ENCODE measurements around the gene LYSMD2. TPM values are rescaled to one million over a fixed set of nuclear protein-coding genes. Genes with fewer than 3 reads are reported as not detected.

LYSMD2 gene
- total and polyA plus RNA-seq, 4 experiments from 2014 or later = 33.0 to 70.8 (median 49.1) TPM

DNA sequence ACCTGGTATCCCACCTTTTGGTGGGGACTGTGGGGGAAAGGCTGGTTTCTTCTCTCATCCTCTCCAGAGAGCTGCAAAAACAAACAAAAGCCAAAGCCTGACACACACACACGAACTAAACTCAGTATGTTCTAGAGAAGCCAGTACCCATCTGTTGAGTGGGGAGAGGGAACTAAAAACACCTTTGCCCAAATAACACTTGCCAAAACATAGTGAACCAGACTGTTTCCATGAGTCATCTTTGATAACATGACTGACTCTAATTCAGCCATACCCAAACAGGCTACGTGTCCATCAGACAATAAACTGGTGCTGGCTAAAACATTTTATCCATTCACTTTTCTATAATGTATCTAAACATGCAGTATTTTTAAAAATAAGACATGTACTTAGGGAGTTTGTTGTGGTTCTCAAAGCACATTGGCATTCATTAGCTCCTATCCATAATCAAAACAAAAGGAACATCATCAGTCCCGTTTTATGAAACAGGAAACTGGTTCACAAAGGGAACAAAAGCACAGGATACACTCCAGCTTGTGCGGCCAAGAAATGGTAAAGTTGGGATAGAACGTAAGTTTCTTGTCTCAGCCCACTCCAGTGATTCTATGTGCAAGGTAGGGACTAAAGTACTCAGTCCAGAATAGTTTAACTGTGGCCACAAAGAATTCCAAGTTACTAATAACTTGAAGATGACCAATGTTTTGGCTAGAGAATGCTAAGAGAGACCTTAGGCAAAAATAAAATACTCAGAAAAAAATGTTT is 16.1 kb downstream of the LYSMD2 start:
- DNase-seq = no peak
- Mint-ChIP-seq H3K36me3 (peaks cover 31 to 38% of the 10 kb centered on the region in 2 donors), H3K4me1 (peaks cover 18 to 33% (median 23%) of the 10 kb centered on the region in 4 donors), H3K27ac (peak overlapping the region in 2 of 7 donors; percentile 19 to 41), H3K4me3 (no peak overlapping the region), H3K27me3 (no peaks in the 10 kb centered on the region), H3K9me3 (no peaks in the 10 kb centered on the region)
- Histone ChIP-seq H3K4me3 (ENCODE audit: low read length in 2 of 2) (no peak overlapping the region), H3K27me3 (ENCODE audit: insufficient read depth, low read length) (no peaks in the 10 kb centered on the region), H3K4me1 (ENCODE audit: insufficient read depth, low read length) (peaks cover 27% of the 10 kb centered on the region), H3K36me3 (ENCODE audit: insufficient read depth, low read length) (peaks cover 14% of the 10 kb centered on the region), H3K27ac (ENCODE audit: low read depth, low read length) (no peak overlapping the region), H3K9me3 (ENCODE audit: control insufficient read depth in 1 of 2, low read length in 2 of 2) (no peaks in the 10 kb centered on the region)
- intact Hi-C loops (cut with micrococcal nuclease) = no loop called here
- POLR2A ChIA-PET (ENCODE audit: partially characterized antibody) = interaction anchor here (2.1 kb wide), 1 partner anchor 16 kb away, joined by 10 read pairs; the partner anchor contains the start of gene LYSMD2
- CTCF ChIA-PET (ENCODE audit: partially characterized antibody) = interaction anchor here (1.3 to 1.4 kb wide), 2 partner anchors 11 to 56 kb away, joined by 3 to 4 read pairs; no protein-coding TSS in a partner anchor

DNA sequence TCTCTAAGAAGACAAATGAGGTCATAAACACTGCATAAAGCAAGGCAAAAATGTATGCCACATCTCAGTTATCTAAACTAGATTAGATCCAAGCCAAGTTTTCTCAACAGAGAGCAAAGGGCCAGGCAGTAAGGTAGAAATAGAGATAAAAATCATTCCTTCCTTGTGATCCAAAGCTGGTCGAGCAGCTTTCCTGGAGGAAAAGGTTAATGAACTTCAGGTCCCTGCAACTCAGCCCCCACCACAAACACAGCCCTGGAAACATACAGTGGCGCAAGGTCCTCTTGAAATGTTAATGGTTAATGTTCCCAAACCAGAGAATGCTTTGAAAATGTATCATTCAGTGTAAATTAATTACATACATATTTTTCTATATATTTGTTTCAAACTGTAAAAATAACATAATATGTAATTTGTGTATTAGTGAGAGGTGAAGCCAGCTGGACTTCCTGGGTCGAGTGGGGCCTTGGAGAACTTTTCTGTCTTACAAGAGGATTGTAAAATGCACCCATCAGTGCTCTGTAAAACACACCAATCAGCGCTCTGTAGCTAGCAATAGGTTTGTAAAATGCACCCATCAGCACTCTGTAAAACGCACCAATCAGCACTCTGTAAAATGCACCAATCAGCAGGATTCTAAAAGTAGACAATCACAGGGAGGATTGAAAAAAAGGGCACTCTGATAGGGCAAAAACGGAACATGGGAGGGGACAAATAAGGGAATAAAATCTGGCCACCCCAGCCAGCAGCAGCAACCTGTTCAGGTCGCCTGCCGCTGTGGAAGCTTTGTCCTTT is 17.1 kb downstream of the LYSMD2 start:
- peaks cover 14% of the 10 kb centered on the region for H3K36me3 ChIP-seq (ENCODE audit: insufficient read depth, low read length)
- no peak overlapping the region for H3K4me3 Mint-ChIP-seq
- intact Hi-C loops (cut with micrococcal nuclease) = no loop called here
- H3K27ac Mint-ChIP-seq = peak overlapping the region in 3 of 7 donors; percentile 12 to 65 (median 56)
- ChIA-PET CTCF (ENCODE audit: partially characterized antibody) (interaction anchor here (1.2 kb wide), 1 partner anchor 55 kb away, joined by 5 read pairs; no protein-coding TSS in a partner anchor), POLR2A (ENCODE audit: partially characterized antibody) (interaction anchor here (2.1 kb wide), 1 partner anchor 17 kb away, joined by 10 read pairs; the partner anchor contains the start of gene LYSMD2)
- H3K4me1 Mint-ChIP-seq = peaks cover 13 to 23% (median 18%) of the 10 kb centered on the region in 4 donors
- H3K27ac ChIP-seq (ENCODE audit: low read depth, low read length) = no peak overlapping the region
- no peak overlapping the region for H3K4me3 ChIP-seq (ENCODE audit: low read length in 2 of 2)
- H3K36me3 Mint-ChIP-seq = peaks cover 31 to 35% of the 10 kb centered on the region in 2 donors
- H3K9me3 ChIP-seq (ENCODE audit: control insufficient read depth in 1 of 2, low read length in 2 of 2) = no peaks in the 10 kb centered on the region
- peaks cover 19% of the 10 kb centered on the region for H3K4me1 ChIP-seq (ENCODE audit: insufficient read depth, low read length)
- no peaks in the 10 kb centered on the region for H3K9me3 Mint-ChIP-seq
- DNase-seq = no peak
- H3K27me3 Mint-ChIP-seq = no peaks in the 10 kb centered on the region
- H3K27me3 ChIP-seq (ENCODE audit: insufficient read depth, low read length) = no peaks in the 10 kb centered on the region

DNA sequence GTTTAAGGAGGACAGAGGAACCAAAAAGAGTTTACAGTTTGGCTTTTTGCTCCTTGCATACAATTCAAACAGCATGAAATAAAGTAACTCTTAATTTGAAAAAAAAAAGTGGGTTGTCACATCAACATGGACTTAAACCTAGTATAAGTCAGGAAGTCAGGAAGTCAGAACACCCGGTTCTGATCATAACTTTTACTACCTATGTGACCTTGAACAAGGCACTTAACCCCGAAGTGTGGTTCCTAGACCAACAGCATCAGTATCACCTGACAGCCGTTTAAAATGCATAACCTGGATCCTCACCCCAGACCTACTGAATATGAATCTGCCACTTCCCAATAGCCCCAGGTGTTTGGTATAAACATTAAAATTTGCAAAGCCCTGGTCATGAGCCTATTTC is 18.7 kb downstream of the LYSMD2 start:
- ChIA-PET CTCF (ENCODE audit: partially characterized antibody) (interaction anchor here (0.9 to 1.0 kb wide), 2 partner anchors 12 to 45 kb away, joined by 3 to 6 read pairs; no protein-coding TSS in a partner anchor), POLR2A (ENCODE audit: partially characterized antibody) (no interaction called here)
- H3K27me3 ChIP-seq (ENCODE audit: insufficient read depth, low read length) = no peaks in the 10 kb centered on the region
- H3K36me3 ChIP-seq (ENCODE audit: insufficient read depth, low read length) = peaks cover 14% of the 10 kb centered on the region
- H3K27ac ChIP-seq (ENCODE audit: low read depth, low read length) = no peak overlapping the region
- no peak overlapping the region for H3K4me3 Mint-ChIP-seq
- H3K4me3 ChIP-seq (ENCODE audit: low read length in 2 of 2) = no peak overlapping the region
- intact Hi-C loops (cut with micrococcal nuclease) = no loop called here
- no peak for DNase-seq
- no peaks in the 10 kb centered on the region for H3K9me3 ChIP-seq (ENCODE audit: control insufficient read depth in 1 of 2, low read length in 2 of 2)
- peaks cover 26 to 29% of the 10 kb centered on the region in 2 donors for H3K36me3 Mint-ChIP-seq
- H3K27ac Mint-ChIP-seq = peak overlapping the region in 2 of 7 donors; percentile 22 to 42
- H3K4me1 ChIP-seq (ENCODE audit: insufficient read depth, low read length) = peaks cover 10% of the 10 kb centered on the region
- peaks cover 5 to 8% (median 6%) of the 10 kb centered on the region in 4 donors for H3K4me1 Mint-ChIP-seq
- no peaks in the 10 kb centered on the region for H3K27me3 Mint-ChIP-seq
- H3K9me3 Mint-ChIP-seq = no peaks in the 10 kb centered on the region

DNA sequence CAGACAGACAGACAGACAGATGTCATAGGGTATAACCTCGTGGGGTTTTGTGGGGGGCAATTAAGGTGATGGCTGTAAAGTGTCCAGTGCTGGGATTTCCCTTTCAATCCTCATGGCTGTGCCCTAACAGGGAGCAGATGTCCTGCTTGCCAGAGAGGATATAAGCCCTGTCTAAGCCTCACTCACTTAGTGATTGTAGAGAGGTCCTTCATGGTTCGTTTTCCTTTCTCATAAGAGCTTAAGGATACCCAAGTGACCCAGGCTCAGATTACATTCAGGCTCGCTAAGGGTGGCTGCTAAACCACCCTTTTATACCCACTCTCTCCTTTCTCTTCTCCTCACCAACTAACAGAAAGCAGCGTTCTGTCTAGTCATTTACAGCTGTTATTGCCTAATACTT is 19.2 kb downstream of the LYSMD2 start:
- H3K4me1 Mint-ChIP-seq = peaks cover 5 to 8% (median 6%) of the 10 kb centered on the region in 4 donors
- no peak overlapping the region for H3K4me3 Mint-ChIP-seq

DNA sequence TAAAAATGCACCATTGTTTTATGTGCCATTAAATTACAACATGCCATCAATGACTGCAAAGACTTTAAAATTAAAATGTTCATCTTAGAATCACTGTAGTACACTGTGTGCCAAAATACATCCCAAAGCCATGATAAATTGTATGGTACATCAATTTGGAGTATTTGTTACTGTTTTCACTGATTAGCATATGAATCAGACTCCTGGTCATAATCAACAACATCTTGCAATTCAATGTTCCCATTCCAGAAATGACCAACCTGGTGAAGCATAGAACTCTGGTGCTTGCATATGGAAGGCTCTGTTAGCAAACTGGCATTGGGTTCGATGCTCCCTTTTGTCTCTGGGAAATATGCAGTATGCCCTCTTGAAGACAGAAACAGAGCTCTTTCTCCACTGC is 22.5 kb downstream of the LYSMD2 start:
- no peak overlapping the region for H3K4me3 ChIP-seq (ENCODE audit: low read length in 2 of 2)
- H3K27ac ChIP-seq (ENCODE audit: low read depth, low read length) = no peak overlapping the region
- no peaks in the 10 kb centered on the region for H3K27me3 Mint-ChIP-seq
- H3K9me3 Mint-ChIP-seq = no peaks in the 10 kb centered on the region
- H3K4me1 ChIP-seq (ENCODE audit: insufficient read depth, low read length) = no peaks in the 10 kb centered on the region
- DNase-seq = no peak
- ChIA-PET POLR2A (ENCODE audit: partially characterized antibody) (no interaction called here), CTCF (ENCODE audit: partially characterized antibody) (no interaction called here)
- intact Hi-C loops (cut with micrococcal nuclease) = no loop called here
- H3K4me1 Mint-ChIP-seq = peaks cover 0 to 3% (median under 1%) of the 10 kb centered on the region in 4 donors
- H3K36me3 ChIP-seq (ENCODE audit: insufficient read depth, low read length) = no peaks in the 10 kb centered on the region
- H3K27ac Mint-ChIP-seq = no peak overlapping the region
- no peaks in the 10 kb centered on the region for H3K9me3 ChIP-seq (ENCODE audit: control insufficient read depth in 1 of 2, low read length in 2 of 2)
- peaks cover 0 to 8% of the 10 kb centered on the region in 2 donors for H3K36me3 Mint-ChIP-seq
- no peaks in the 10 kb centered on the region for H3K27me3 ChIP-seq (ENCODE audit: insufficient read depth, low read length)
- no peak overlapping the region for H3K4me3 Mint-ChIP-seq

More for the DNA sequence above, 19.2 kb downstream of the LYSMD2 start:
- H3K27ac ChIP-seq (ENCODE audit: low read depth, low read length) = no peak overlapping the region
- no peaks in the 10 kb centered on the region for H3K9me3 ChIP-seq (ENCODE audit: control insufficient read depth in 1 of 2, low read length in 2 of 2)
- peaks cover 6% of the 10 kb centered on the region for H3K4me1 ChIP-seq (ENCODE audit: insufficient read depth, low read length)
- DNase-seq = no peak
- ChIA-PET POLR2A (ENCODE audit: partially characterized antibody) (no interaction called here), CTCF (ENCODE audit: partially characterized antibody) (no interaction called here)
- H3K27me3 Mint-ChIP-seq = no peaks in the 10 kb centered on the region
- peaks cover 11% of the 10 kb centered on the region for H3K36me3 ChIP-seq (ENCODE audit: insufficient read depth, low read length)
- peaks cover 23 to 30% of the 10 kb centered on the region in 2 donors for H3K36me3 Mint-ChIP-seq
- no peaks in the 10 kb centered on the region for H3K27me3 ChIP-seq (ENCODE audit: insufficient read depth, low read length)
- H3K9me3 Mint-ChIP-seq = no peaks in the 10 kb centered on the region
- intact Hi-C loops (cut with micrococcal nuclease) = no loop called here
- H3K27ac Mint-ChIP-seq = peak overlapping the region in 4 of 7 donors; percentile 12 to 50 (median 24)
- no peak overlapping the region for H3K4me3 ChIP-seq (ENCODE audit: low read length in 2 of 2)

DNA sequence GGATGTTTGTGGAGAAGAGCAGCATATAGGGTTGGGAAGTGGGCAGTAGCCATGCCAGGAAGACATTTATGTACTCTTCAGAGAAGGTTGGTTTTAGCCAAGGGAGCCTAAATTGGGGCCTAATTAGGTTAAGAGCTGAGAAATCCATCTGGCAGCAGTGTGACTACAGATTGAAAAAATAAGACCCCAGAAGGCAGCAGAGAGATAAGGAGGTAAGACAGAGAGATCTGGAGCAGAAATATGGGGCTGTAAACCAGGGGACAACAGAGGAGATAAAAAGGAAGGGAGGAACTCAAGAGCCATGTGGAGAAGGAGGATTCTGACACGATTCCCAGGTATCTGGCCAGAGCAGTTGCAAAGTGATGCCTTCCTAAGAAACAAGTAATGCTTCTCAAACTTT is 23.3 kb downstream of the LYSMD2 start:
- no peaks in the 10 kb centered on the region for H3K27me3 ChIP-seq (ENCODE audit: insufficient read depth, low read length)
- no peaks in the 10 kb centered on the region for H3K4me1 ChIP-seq (ENCODE audit: insufficient read depth, low read length)
- no peak overlapping the region for H3K4me3 Mint-ChIP-seq
- H3K36me3 ChIP-seq (ENCODE audit: insufficient read depth, low read length) = no peaks in the 10 kb centered on the region
- H3K9me3 ChIP-seq (ENCODE audit: control insufficient read depth in 1 of 2, low read length in 2 of 2) = no peaks in the 10 kb centered on the region
- intact Hi-C loops (cut with micrococcal nuclease) = no loop called here
- peaks cover 0 to 3% (median under 1%) of the 10 kb centered on the region in 4 donors for H3K4me1 Mint-ChIP-seq
- no peak for DNase-seq
- H3K27me3 Mint-ChIP-seq = no peaks in the 10 kb centered on the region
- H3K36me3 Mint-ChIP-seq = peaks cover 0 to 6% of the 10 kb centered on the region in 2 donors
- no peaks in the 10 kb centered on the region for H3K9me3 Mint-ChIP-seq
- peak overlapping the region in 1 of 7 donors; percentile 51 for H3K27ac Mint-ChIP-seq
- H3K27ac ChIP-seq (ENCODE audit: low read depth, low read length) = no peak overlapping the region
- ChIA-PET POLR2A (ENCODE audit: partially characterized antibody) (no interaction called here), CTCF (ENCODE audit: partially characterized antibody) (no interaction called here)
- no peak overlapping the region for H3K4me3 ChIP-seq (ENCODE audit: low read length in 2 of 2)

DNA sequence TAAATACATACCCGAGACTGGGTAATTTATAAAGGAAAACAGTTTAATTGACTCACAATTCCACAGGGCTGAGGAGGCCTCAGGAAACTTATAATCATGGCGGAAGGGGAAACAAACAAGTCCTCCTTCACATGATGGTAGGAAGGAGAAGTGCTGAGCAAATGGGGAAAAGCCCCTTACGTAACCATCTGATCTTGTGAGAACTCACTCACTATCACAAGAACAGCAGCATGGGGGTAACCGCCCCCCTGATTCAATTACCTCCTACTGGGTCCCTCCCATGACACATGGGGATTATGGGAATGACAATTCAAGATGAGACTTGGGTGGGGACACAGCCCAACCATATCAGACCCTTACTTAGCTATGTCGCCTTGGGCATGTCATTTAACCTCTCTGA is 28.4 kb downstream of the LYSMD2 start:
- Mint-ChIP-seq H3K9me3 (no peaks in the 10 kb centered on the region), H3K4me3 (no peak overlapping the region), H3K27me3 (peaks cover 1 to 2% of the 10 kb centered on the region in 2 donors), H3K4me1 (no peaks in the 10 kb centered on the region), H3K27ac (no peak overlapping the region), H3K36me3 (peaks cover 0 to 4% of the 10 kb centered on the region in 2 donors)
- H3K36me3 ChIP-seq (ENCODE audit: insufficient read depth, low read length) = no peaks in the 10 kb centered on the region
- H3K9me3 ChIP-seq (ENCODE audit: control insufficient read depth in 1 of 2, low read length in 2 of 2) = no peaks in the 10 kb centered on the region
- intact Hi-C loops (cut with micrococcal nuclease) = no loop called here
- DNase-seq = no peak
- ChIA-PET CTCF (ENCODE audit: partially characterized antibody) (interaction anchor here (0.7 kb wide), 1 partner anchor 199 kb away, joined by 3 read pairs; no protein-coding TSS in a partner anchor), POLR2A (ENCODE audit: partially characterized antibody) (no interaction called here)
- no peaks in the 10 kb centered on the region for H3K4me1 ChIP-seq (ENCODE audit: insufficient read depth, low read length)
- no peaks in the 10 kb centered on the region for H3K27me3 ChIP-seq (ENCODE audit: insufficient read depth, low read length)
- no peak overlapping the region for H3K4me3 ChIP-seq (ENCODE audit: low read length in 2 of 2)
- H3K27ac ChIP-seq (ENCODE audit: low read depth, low read length) = no peak overlapping the region

All from CD4-positive, alpha-beta memory T cell (primary cell).